Measurements from ENCODE around the gene SELE.

SELE gene

DNA sequence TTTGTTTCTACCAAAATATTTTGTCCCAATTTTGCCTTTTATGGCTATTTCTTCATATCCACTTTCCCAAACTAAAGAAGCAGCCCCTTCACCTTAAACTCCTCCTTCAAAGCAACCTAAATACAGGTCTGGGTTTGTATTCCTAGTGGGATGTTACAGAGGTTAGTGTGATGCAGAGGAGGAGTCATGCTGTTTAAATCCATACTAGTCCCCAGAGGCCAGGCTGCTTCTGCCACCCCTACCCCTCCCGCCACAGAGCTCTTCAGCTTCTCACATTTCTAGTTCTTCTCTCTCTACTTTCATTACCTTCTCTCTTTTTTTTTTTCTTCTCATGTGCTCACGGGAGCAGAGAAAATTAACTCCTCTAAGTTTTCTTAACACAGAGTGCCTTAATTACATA lies 51.8 kb downstream of the SELE start:
- FAIRE-seq: no peak

DNA sequence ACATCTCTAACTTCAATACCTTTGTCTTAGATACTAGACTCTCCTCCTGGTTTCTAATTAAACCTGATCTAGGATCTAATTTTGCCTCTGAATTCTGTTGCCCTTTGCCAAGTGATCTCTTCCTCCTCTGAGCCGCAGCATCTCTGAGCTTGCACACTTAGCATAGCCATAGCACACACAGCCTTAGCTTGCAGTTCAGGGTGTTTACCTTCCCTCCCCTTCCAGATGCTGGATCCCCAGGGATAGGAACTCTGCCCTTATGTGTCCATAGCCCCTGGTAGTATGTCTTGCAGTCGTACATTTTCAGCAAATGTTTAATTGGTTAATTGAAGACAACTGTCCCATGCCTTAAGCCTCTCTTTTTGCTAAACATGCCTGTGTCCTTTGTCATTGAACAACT lies 52.7 kb downstream of the SELE start:
- FAIRE-seq: no peak

DNA sequence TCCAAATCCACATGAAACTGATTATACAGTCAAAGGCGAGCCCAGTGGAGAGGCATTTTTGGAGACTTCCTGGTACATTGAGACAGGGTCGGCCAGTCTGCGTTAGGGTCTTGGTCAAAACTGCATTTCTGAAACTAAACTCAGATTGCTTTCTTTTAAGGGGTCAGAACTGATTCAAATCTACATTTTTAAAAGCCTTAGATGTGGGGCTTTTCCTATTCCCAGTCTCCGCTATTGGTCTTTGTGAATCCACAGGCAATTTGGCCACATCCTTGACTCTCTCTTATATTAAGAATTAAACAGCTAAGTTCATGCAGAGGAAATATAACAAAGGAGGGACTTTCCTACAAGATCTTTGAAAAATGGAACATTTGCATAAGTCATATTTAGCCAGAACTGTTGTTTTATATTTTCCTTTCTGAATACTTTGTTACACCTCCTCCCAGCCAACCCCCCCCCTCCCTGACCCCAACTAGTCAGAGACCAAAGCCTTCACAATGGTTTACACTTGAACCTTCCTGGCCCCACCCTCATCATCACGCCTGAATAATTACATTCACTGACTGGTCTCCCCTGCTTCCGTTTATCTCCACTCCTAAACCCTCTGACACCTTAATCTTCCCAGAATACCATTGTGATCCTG lies 53.4 kb downstream of the SELE start:
- no peak for FAIRE-seq

DNA sequence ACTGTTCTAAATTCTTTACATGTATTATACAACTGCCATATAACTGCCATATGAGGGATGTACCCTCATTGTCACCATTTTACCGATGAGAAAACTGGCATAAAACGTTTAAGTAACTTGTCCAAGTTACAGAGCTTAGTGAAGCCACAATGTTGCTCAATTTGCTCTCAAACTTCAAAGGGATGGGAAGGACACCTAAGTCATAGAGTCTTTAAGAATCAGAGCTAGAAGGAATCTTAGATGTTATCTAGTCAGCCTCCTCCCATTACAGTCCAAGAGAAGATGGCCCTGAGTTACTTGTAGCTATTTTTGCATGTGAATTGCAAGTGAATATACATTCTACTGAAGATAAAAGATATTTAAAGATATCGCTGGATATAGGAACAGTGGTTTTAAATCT lies 54.2 kb downstream of the SELE start:
- FAIRE-seq: no peak

DNA sequence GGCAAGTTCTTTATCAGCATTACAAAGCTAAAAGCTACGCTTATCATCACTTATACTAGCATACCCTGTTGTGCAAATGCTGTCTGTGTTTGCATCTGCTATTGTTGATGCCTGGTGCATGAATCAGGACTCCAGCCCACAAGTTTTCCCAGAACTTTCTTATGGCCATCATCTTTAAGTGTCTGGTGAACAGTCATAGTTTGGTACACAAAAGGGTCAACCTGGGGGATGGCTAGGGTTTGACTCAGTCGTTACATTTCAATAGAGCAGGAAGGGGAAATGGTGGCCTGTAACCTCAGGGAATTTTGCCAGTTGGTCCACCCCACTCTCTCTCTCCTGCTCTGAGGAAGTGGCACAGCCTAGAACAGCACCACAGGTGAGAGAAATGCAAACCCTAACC lies 57.9 kb downstream of the SELE start:
- FAIRE-seq: no peak

Measured in colon (tissue), 2 donors.